ENCODE measurements around the gene SDCCAG8.

SDCCAG8 gene

DNA sequence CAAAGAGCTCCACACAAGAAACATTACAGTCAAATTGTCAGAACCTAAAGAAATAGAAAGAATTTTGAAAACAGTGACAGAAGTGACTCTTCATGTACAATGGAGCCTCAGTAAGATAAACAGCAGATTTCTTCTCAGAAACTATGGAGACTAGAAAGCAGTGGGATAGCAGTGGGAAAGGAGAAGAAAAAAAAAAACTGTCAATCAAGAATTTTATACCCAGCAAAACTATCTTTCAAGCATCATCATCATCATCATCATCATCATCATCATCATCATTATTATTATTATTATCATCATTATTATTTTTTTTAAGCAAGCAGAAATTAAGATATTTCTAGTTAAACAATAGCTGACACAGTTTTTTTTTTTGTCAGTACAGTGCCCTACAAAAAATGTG is 24.9 kb upstream of the SDCCAG8 start (continued):
- TF ChIP-seq, protein P1, sequence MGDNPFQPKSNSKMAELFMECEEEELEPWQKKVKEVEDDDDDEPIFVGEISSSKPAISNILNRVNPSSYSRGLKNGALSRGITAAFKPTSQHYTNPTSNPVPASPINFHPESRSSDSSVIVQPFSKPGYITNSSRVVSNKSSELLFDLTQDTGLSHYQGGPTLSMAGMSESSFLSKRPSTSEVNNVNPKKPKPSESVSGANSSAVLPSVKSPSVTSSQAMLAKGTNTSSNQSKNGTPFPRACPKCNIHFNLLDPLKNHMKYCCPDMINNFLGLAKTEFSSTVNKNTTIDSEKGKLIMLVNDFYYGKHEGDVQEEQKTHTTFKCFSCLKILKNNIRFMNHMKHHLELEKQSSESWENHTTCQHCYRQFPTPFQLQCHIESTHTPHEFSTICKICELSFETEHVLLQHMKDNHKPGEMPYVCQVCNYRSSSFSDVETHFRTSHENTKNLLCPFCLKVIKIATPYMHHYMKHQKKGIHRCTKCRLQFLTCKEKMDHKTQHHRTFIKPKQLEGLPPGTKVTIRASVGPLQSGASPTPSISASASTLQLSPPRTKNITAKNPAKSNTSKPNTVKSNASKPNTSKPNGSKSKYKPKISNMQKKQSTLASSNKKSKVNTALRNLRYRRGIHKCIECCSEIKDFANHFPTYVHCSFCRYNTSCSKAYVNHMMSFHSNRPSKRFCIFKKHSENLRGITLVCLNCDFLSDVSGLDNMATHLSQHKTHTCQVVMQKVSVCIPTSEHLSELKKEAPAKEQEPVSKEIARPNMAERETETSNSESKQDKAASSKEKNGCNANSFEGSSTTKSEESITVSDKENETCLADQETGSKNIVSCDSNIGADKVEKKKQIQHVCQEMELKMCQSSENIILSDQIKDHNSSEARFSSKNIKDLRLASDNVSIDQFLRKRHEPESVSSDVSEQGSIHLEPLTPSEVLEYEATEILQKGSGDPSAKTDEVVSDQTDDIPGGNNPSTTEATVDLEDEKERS (tag by site-specific recombination; IDR thresholded peaks at IDR 0.05) = peak; percentile 99
- no peak for TF ChIP-seq ZNF48 (tag by site-specific recombination; IDR thresholded peaks at IDR 0.05)
- no peak for TF ChIP-seq ZNF121 (tag by site-specific recombination; IDR thresholded peaks at IDR 0.05)
- no peak for TF ChIP-seq ZNF548 (tag by site-specific recombination; IDR thresholded peaks at IDR 0.05)
- peak; percentile 71; the same call in 1 of the 2 replicates for TF ChIP-seq ZNF791 (tag by site-specific recombination; IDR thresholded peaks at IDR 0.05)
- peak; percentile 46; the same call in 1 of the 2 replicates for TF ChIP-seq KLF16 (tag by site-specific recombination; IDR thresholded peaks at IDR 0.05)
- TF ChIP-seq PRDM1 (tag by site-specific recombination; IDR thresholded peaks at IDR 0.05) = no peak
- TF ChIP-seq ZNF837 (tag by site-specific recombination; IDR thresholded peaks at IDR 0.05) = no peak
- TF ChIP-seq, protein P2, sequence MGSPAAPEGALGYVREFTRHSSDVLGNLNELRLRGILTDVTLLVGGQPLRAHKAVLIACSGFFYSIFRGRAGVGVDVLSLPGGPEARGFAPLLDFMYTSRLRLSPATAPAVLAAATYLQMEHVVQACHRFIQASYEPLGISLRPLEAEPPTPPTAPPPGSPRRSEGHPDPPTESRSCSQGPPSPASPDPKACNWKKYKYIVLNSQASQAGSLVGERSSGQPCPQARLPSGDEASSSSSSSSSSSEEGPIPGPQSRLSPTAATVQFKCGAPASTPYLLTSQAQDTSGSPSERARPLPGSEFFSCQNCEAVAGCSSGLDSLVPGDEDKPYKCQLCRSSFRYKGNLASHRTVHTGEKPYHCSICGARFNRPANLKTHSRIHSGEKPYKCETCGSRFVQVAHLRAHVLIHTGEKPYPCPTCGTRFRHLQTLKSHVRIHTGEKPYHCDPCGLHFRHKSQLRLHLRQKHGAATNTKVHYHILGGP (tag by site-specific recombination; IDR thresholded peaks at IDR 0.05) = no peak
- peak; percentile 89 for TF ChIP-seq ZNF184 (tag by site-specific recombination; IDR thresholded peaks at IDR 0.05)
- TF ChIP-seq ZNF473 (tag by site-specific recombination; IDR thresholded peaks at IDR 0.05) = no peak
- TF ChIP-seq, protein P3, sequence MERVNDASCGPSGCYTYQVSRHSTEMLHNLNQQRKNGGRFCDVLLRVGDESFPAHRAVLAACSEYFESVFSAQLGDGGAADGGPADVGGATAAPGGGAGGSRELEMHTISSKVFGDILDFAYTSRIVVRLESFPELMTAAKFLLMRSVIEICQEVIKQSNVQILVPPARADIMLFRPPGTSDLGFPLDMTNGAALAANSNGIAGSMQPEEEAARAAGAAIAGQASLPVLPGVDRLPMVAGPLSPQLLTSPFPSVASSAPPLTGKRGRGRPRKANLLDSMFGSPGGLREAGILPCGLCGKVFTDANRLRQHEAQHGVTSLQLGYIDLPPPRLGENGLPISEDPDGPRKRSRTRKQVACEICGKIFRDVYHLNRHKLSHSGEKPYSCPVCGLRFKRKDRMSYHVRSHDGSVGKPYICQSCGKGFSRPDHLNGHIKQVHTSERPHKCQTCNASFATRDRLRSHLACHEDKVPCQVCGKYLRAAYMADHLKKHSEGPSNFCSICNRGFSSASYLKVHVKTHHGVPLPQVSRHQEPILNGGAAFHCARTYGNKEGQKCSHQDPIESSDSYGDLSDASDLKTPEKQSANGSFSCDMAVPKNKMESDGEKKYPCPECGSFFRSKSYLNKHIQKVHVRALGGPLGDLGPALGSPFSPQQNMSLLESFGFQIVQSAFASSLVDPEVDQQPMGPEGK (tag by site-specific recombination; IDR thresholded peaks at IDR 0.05) = no peak
- TF ChIP-seq SETDB1 (IDR thresholded peaks at IDR 0.05; ENCODE audit: insufficient read length, low read length) = peak; percentile 99
- 0 out of 2 replicates have a peak, but pooled peaks have one; percentile 33 for TF ChIP-seq ZNF391 (tag by site-specific recombination; IDR thresholded peaks at IDR 0.05; ENCODE audit: borderline replicate concordance, low read depth)
- no peak for TF ChIP-seq ZNF664 (tag by site-specific recombination; IDR thresholded peaks at IDR 0.05)
- peak; percentile 97 for TF ChIP-seq ZNF558 (tag by site-specific recombination; IDR thresholded peaks at IDR 0.05)
- peak; percentile 97 for TF ChIP-seq ZNF626 (tag by site-specific recombination; IDR thresholded peaks at IDR 0.05)
- no peak for TF ChIP-seq ZNF112 (tag by site-specific recombination; IDR thresholded peaks at IDR 0.05)
- TF ChIP-seq, protein P4, sequence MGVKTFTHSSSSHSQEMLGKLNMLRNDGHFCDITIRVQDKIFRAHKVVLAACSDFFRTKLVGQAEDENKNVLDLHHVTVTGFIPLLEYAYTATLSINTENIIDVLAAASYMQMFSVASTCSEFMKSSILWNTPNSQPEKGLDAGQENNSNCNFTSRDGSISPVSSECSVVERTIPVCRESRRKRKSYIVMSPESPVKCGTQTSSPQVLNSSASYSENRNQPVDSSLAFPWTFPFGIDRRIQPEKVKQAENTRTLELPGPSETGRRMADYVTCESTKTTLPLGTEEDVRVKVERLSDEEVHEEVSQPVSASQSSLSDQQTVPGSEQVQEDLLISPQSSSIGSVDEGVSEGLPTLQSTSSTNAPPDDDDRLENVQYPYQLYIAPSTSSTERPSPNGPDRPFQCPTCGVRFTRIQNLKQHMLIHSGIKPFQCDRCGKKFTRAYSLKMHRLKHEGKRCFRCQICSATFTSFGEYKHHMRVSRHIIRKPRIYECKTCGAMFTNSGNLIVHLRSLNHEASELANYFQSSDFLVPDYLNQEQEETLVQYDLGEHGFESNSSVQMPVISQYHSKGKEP (tag by site-specific recombination; IDR thresholded peaks at IDR 0.05) = no peak
- no peak; the same call in 1 of the 2 replicates for TF ChIP-seq MZF1 (tag by site-specific recombination; IDR thresholded peaks at IDR 0.05; ENCODE audit: borderline replicate concordance)
- TF ChIP-seq, protein P5, sequence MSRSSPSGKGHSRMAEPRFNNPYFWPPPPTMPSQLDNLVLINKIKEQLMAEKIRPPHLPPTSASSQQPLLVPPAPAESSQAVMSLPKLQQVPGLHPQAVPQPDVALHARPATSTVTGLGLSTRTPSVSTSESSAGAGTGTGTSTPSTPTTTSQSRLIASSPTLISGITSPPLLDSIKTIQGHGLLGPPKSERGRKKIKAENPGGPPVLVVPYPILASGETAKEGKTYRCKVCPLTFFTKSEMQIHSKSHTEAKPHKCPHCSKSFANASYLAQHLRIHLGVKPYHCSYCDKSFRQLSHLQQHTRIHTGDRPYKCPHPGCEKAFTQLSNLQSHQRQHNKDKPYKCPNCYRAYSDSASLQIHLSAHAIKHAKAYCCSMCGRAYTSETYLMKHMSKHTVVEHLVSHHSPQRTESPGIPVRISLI (tag by site-specific recombination; IDR thresholded peaks at IDR 0.05) = peak; percentile 93
- TF ChIP-seq, protein P6, sequence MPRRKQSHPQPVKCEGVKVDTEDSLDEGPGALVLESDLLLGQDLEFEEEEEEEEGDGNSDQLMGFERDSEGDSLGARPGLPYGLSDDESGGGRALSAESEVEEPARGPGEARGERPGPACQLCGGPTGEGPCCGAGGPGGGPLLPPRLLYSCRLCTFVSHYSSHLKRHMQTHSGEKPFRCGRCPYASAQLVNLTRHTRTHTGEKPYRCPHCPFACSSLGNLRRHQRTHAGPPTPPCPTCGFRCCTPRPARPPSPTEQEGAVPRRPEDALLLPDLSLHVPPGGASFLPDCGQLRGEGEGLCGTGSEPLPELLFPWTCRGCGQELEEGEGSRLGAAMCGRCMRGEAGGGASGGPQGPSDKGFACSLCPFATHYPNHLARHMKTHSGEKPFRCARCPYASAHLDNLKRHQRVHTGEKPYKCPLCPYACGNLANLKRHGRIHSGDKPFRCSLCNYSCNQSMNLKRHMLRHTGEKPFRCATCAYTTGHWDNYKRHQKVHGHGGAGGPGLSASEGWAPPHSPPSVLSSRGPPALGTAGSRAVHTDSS (tag by site-specific recombination; IDR thresholded peaks at IDR 0.05) = peak; percentile 97
- TF ChIP-seq, protein P7, sequence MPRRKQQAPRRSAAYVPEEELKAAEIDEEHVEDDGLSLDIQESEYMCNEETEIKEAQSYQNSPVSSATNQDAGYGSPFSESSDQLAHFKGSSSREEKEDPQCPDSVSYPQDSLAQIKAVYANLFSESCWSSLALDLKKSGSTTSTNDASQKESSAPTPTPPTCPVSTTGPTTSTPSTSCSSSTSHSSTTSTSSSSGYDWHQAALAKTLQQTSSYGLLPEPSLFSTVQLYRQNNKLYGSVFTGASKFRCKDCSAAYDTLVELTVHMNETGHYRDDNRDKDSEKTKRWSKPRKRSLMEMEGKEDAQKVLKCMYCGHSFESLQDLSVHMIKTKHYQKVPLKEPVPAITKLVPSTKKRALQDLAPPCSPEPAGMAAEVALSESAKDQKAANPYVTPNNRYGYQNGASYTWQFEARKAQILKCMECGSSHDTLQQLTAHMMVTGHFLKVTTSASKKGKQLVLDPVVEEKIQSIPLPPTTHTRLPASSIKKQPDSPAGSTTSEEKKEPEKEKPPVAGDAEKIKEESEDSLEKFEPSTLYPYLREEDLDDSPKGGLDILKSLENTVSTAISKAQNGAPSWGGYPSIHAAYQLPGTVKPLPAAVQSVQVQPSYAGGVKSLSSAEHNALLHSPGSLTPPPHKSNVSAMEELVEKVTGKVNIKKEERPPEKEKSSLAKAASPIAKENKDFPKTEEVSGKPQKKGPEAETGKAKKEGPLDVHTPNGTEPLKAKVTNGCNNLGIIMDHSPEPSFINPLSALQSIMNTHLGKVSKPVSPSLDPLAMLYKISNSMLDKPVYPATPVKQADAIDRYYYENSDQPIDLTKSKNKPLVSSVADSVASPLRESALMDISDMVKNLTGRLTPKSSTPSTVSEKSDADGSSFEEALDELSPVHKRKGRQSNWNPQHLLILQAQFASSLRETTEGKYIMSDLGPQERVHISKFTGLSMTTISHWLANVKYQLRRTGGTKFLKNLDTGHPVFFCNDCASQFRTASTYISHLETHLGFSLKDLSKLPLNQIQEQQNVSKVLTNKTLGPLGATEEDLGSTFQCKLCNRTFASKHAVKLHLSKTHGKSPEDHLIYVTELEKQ (tag by site-specific recombination; IDR thresholded peaks at IDR 0.05; ENCODE audit: borderline replicate concordance) = peak; percentile 74
- TF ChIP-seq ZNF16 (tag by site-specific recombination; IDR thresholded peaks at IDR 0.05; ENCODE audit: low read depth) = no peak

Data from HEK293 (cell line).